GM12872 (cell line): ENCODE results near the gene ZSCAN1.

ENCODE experiments used
- CTCF ChIP-seq: IDR thresholded peaks from 3 replicates; pipeline ENCODE4 v1.5.1; 2011; ENCODE audit warnings: low read depth, mild to moderate bottlenecking, low read length, moderate library complexity; ENCODE audit not compliant: insufficient read depth

Gene ZSCAN1

GRCh38 chr19:58097349-58097748 lies 63.5 kb downstream of the ZSCAN1 start:
- TF ChIP-seq CTCF: no peak

DNA sequence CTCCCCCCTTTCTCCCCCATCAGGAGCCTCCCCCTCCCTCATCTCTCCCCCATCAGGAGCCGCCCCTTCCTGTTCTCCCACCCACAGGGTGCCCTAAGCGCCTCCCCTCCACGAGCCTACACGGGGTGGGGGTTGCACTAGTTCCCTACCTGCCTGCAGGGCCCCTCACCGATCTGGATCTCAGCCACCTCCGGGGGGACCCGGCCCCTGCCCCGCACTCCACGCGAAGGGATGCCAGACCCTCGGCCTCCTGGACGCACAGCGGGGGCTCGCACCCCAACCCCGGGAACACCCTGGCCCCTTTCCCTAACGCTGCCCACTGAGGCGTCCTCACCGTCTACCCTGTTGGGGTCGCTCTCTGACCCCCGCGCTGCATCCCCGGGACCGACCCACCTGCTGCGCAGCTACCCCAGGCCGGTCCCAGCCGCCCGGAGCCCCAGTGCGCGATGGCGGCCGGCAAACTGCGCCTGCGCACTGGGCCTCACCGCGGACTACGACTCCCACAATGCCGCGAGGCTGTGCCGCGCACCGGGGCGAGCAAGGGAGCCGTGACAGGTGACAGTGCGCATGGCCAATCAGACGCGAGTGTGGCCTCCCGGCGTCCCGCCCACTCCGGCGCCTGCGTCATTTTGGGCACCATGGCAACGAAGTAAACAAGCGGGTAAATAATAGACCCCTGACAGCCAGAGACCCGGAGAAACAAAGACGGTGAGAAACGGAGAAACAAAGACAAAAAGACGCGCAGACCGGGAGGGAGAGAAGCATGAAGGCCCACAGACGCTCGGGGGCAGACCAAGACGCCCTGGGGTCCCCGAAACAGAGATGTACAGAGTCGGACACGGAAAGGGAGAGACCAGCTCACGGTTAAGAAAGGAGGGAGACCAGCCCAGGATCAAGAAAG lies 64.2 kb downstream of the ZSCAN1 start, which contains the start of gene ZSCAN18:
Gene ZSCAN18, minus strand, starts transcription at position 451 of the 901 bp plus-strand sequence. CDS start 7,964 bp downstream, outside the sequence.
- no peak for TF ChIP-seq CTCF

DNA sequence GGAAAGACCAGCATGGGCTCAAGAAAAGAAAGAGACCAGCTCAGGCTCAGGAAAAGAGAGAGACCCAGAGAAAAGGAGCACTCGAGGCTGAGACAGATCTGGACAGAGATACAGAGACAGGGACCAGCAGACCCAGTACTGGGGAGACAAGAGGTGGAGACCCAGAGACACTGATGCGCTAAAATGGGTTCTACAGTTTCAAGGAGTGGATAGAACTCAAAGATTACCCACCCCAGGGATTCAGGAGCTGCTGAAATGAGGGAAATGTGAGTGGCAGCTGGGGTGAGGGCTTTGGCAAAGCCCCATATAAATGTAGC lies 64.8 kb downstream of the ZSCAN1 start:
- no peak for TF ChIP-seq CTCF
